ENCODE results near the gene GALNT15. TPM values are rescaled to one million over a fixed set of nuclear protein-coding genes. Genes with fewer than 3 reads are reported as not detected.

Gene GALNT15
- total RNA-seq, 1 experiment from 2014 or later: not detected

- H3F3A ChIP-seq (ENCODE audit: insufficient read depth, low read depth): no peaks in the 10 kb centered on the region
- no peaks in the 10 kb centered on the region for H3K9me3 ChIP-seq (ENCODE audit: insufficient read depth, low read depth)
- H3K79me2 ChIP-seq (ENCODE audit: low read depth): peaks cover 65% of the 10 kb centered on the region
- H2AFZ ChIP-seq: peak within 1 kb of the TSS; percentile 96
- H3K4me1 ChIP-seq (replicated peaks; ENCODE audit: insufficient read depth): peaks cover 33% of the 10 kb centered on the region
- H3K4me2 ChIP-seq: peak within 1 kb of the TSS; percentile 95
- peak within 1 kb of the TSS; percentile 98 for H3K4me3 ChIP-seq
- POLR2A ChIA-PET (ENCODE audit: unreplicated experiment): interaction anchor here (0.5 to 0.7 kb wide), 3 partner anchors 303 to 749 kb away, joined by 3 to 19 read pairs (median 9); no protein-coding TSS in a partner anchor
- intact Hi-C loops (cut with micrococcal nuclease; ENCODE audit: unreplicated experiment): loop anchor here (5.0 kb wide), 2 partner anchors 287 to 633 kb away; no protein-coding TSS in a partner anchor
- no peak for TF ChIP-seq CTCF (conservative IDR thresholded peaks at IDR 0.05)
- TF ChIP-seq EZH2 (IDR thresholded peaks at IDR 0.05; ENCODE audit: low read depth): no peak
- peak; percentile 94 to 98 for DNase-seq
- CTCF ChIA-PET: interaction anchor here (0.6 kb wide), 1 partner anchor 286 kb away, joined by 3 read pairs; no protein-coding TSS in a partner anchor
- no peaks in the 10 kb centered on the region for H3K27me3 ChIP-seq (ENCODE audit: insufficient read depth, low read depth)
- no peaks in the 10 kb centered on the region; the same call in none of the 2 replicates for H4K20me1 ChIP-seq (ENCODE audit: insufficient read depth)
- no peaks in the 10 kb centered on the region for H3K9me2 ChIP-seq (ENCODE audit: insufficient read depth)
- BruUV-seq (replicated peaks): no TSS peak
- peaks cover 12% of the 10 kb centered on the region; the same call in 1 of the 2 replicates for H3K36me3 ChIP-seq (ENCODE audit: low read depth)
- H3K27ac ChIP-seq: peak within 1 kb of the TSS; percentile 67
Measured at GRCh38 chr3:16264708-16265454, 90.4 kb downstream of the GALNT15 start, which contains the start of the genes DPH3 and OXNAD1. Gene DPH3 (minus strand): TSS chr3:16264943. CDS start chr3:16264876, 67 bp downstream. Gene OXNAD1 (plus strand): TSS chr3:16265212. CDS start chr3:16270953, 5,741 bp downstream.

- H3K4me2 ChIP-seq: peak overlapping the region; percentile 95
- peak overlapping the region; percentile 96 for H2AFZ ChIP-seq
- H3K36me3 ChIP-seq (ENCODE audit: low read depth): peaks cover 9% of the 10 kb centered on the region; the same call in 1 of the 2 replicates
- peaks cover 65% of the 10 kb centered on the region for H3K79me2 ChIP-seq (ENCODE audit: low read depth)
- H3K27ac ChIP-seq: peak overlapping the region; percentile 63
- H3F3A ChIP-seq (ENCODE audit: insufficient read depth, low read depth): no peaks in the 10 kb centered on the region
- ChIA-PET POLR2A (ENCODE audit: unreplicated experiment) (interaction anchor here (0.6 to 0.7 kb wide), 3 partner anchors 45 to 748 kb away, joined by 3 to 9 read pairs (median 6); no protein-coding TSS in a partner anchor), CTCF (interaction anchor here (0.6 kb wide), 1 partner anchor 285 kb away, joined by 3 read pairs; no protein-coding TSS in a partner anchor)
- TF ChIP-seq EZH2 (IDR thresholded peaks at IDR 0.05; ENCODE audit: low read depth) (no peak), CTCF (conservative IDR thresholded peaks at IDR 0.05) (no peak)
- intact Hi-C loops (cut with micrococcal nuclease; ENCODE audit: unreplicated experiment): loop anchor here (5.0 kb wide), 2 partner anchors 287 to 633 kb away; no protein-coding TSS in a partner anchor
- no peaks in the 10 kb centered on the region for H3K9me2 ChIP-seq (ENCODE audit: insufficient read depth)
- no peaks in the 10 kb centered on the region; the same call in none of the 2 replicates for H4K20me1 ChIP-seq (ENCODE audit: insufficient read depth)
- no peaks in the 10 kb centered on the region for H3K27me3 ChIP-seq (ENCODE audit: insufficient read depth, low read depth)
- H3K4me1 ChIP-seq (replicated peaks; ENCODE audit: insufficient read depth): peaks cover 33% of the 10 kb centered on the region
- TSS peak; percentile 78 for BruUV-seq (replicated peaks)
- no peak for DNase-seq
- no peaks in the 10 kb centered on the region for H3K9me3 ChIP-seq (ENCODE audit: insufficient read depth, low read depth)
- peak overlapping the region; percentile 98 for H3K4me3 ChIP-seq
Measured at GRCh38 chr3:16265455-16265786, 90.9 kb downstream of the GALNT15 start.

GRCh38 chr3:16266714-16267113 is 92.2 kb downstream of the GALNT15 start:
- ChIA-PET POLR2A (ENCODE audit: unreplicated experiment) (no interaction called here), CTCF (interaction anchor here (0.6 kb wide), 1 partner anchor 36 kb away, joined by 5 read pairs; no protein-coding TSS in a partner anchor)
- no peaks in the 10 kb centered on the region for H3K27me3 ChIP-seq (ENCODE audit: insufficient read depth, low read depth)
- H3K9me3 ChIP-seq (ENCODE audit: insufficient read depth, low read depth): no peaks in the 10 kb centered on the region
- peaks cover 33% of the 10 kb centered on the region for H3K4me1 ChIP-seq (replicated peaks; ENCODE audit: insufficient read depth)
- intact Hi-C loops (cut with micrococcal nuclease; ENCODE audit: unreplicated experiment): loop anchor here (5.0 kb wide), 2 partner anchors 286 to 634 kb away; no protein-coding TSS in a partner anchor
- H3F3A ChIP-seq (ENCODE audit: insufficient read depth, low read depth): no peaks in the 10 kb centered on the region
- H3K4me3 ChIP-seq: peak overlapping the region; percentile 98; the same call in 1 of the 2 replicates
- no peak for DNase-seq
- H3K36me3 ChIP-seq (ENCODE audit: low read depth): 0 out of 2 replicates have a peak, but pooled peaks cover 15% of the 10 kb centered on the region
- no peaks in the 10 kb centered on the region; the same call in 1 of the 2 replicates for H4K20me1 ChIP-seq (ENCODE audit: insufficient read depth)
- no peaks in the 10 kb centered on the region for H3K9me2 ChIP-seq (ENCODE audit: insufficient read depth)
- H3K4me2 ChIP-seq: peak overlapping the region; percentile 95
- H3K79me2 ChIP-seq (ENCODE audit: low read depth): peaks cover 64% of the 10 kb centered on the region
- TF ChIP-seq EZH2 (IDR thresholded peaks at IDR 0.05; ENCODE audit: low read depth) (no peak), CTCF (conservative IDR thresholded peaks at IDR 0.05) (no peak)
- H2AFZ ChIP-seq: no peak overlapping the region
- no peak overlapping the region for H3K27ac ChIP-seq
- BruUV-seq (replicated peaks): no TSS peak
